ENCODE measurements around the gene DTD1.

DTD1 gene

GRCh38 chr20:18802012-18802634 lies 214.3 kb downstream of the DTD1 start:
- no peak for DNase-seq

GRCh38 chr20:18805881-18806280 lies 218.0 kb downstream of the DTD1 start:
- no peak for DNase-seq

DNA sequence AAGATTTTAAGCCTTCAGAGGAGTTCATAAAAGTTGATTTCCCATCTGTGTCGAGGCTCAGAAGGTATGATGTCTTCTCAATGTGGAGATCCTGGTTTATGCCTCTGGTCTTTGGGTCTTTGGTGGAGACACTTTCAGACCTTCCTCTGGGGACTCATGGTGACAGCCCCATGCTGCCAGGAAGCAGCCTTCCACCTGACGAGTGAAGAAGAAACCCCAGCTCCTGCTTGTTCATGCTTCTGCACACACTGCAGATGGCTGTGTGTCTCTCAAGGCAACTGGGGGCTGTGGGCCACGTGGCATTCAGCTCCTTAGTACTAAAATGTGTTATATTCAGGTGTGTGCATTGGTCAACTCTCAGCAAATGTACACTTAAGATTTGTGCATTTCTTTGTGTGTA lies 220.9 kb downstream of the DTD1 start:
- no peak for DNase-seq

GRCh38 chr20:18811186-18811585 lies 223.3 kb downstream of the DTD1 start:
- DNase-seq: no peak

DNA sequence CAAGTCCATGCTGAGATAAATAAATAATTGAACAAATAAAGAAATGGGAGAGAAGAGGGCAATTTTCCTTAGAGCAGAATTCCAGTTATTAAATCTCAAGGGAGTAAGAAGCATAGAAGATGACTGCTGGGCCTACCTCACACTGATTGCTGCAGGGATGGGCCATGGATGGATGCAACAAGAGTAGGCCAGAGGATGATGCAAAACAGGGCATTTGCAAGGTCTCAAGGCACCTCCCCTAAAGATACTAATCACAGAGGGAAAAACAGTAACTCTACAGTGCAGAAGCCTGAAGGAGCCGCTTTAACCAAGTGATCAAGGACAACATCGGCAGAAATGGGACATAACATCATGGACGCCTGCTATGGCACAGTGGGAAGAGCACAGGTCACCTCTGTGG lies 224.1 kb downstream of the DTD1 start:
- DNase-seq: no peak

GRCh38 chr20:18813483-18813882 lies 225.6 kb downstream of the DTD1 start, which contains the start of gene SCP2D1:
TSS of gene SCP2D1 (plus strand) at chr20:18813783. CDS start at chr20:18813816, 33 bp downstream.
- no peak for DNase-seq

GRCh38 chr20:18815194-18815942 lies 227.5 kb downstream of the DTD1 start:
- no peak for DNase-seq

Data from GF-D8 (cell line).